ENCODE data around the gene DEFB132. TPM values are rescaled to one million over a fixed set of nuclear protein-coding genes. Genes with fewer than 3 reads are reported as not detected.

The DEFB132 gene
- total and polyA plus RNA-seq, 2 of the 8 experiments (the other 6 are each of a cell fraction or from before 2014, with no cell fraction given): not detected

GRCh38 chr20:226958-227357 lies 30.6 kb upstream of the DEFB132 start, which contains the start of gene DEFB129 (continued):
- TF ChIP-seq EP300 (IDR thresholded peaks at IDR 0.05; ENCODE audit: borderline replicate concordance in 1 of 2, low read depth in 2 of 2, low read length in 2 of 2): no peak
- TF ChIP-seq CHD7 (IDR thresholded peaks at IDR 0.05; ENCODE audit: insufficient replicate concordance, low read length): no peak
